CD4-positive, alpha-beta T cell treated with Interleukin-1 beta for 1 hour (primary cell): ENCODE results near the gene TXNRD1.
"Not testable (repeated sequence)": the region's sequence is repeated elsewhere in the genome, so short reads cannot be mapped to it uniquely, and the experiment has no call there.

Experiments used
- DNase-seq, 2 donors: peaks; one replicate each; pipeline ENCODE4 v3.0.0-alpha.2; 2020 to 2022

Gene TXNRD1

DNA sequence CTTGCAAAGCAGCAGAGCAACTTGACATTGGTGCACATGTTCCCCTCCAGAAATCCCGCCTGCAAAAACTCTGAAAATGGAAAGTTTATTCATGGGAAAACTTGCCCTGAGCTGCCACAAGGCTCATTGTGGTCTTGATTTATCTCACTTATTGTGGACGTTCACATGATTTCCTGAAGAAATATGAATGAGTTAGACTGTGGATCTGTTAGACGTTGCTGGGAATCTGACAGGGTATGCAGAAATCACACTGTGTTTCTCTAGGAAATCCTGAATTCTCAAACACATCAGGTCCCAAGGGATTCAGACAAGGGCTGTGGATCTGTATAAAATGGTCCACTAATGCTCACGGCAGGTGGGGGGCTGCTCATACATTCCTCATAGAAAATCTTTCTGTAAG, 160.2 kb downstream of the TXNRD1 start:
- no peak for DNase-seq

DNA sequence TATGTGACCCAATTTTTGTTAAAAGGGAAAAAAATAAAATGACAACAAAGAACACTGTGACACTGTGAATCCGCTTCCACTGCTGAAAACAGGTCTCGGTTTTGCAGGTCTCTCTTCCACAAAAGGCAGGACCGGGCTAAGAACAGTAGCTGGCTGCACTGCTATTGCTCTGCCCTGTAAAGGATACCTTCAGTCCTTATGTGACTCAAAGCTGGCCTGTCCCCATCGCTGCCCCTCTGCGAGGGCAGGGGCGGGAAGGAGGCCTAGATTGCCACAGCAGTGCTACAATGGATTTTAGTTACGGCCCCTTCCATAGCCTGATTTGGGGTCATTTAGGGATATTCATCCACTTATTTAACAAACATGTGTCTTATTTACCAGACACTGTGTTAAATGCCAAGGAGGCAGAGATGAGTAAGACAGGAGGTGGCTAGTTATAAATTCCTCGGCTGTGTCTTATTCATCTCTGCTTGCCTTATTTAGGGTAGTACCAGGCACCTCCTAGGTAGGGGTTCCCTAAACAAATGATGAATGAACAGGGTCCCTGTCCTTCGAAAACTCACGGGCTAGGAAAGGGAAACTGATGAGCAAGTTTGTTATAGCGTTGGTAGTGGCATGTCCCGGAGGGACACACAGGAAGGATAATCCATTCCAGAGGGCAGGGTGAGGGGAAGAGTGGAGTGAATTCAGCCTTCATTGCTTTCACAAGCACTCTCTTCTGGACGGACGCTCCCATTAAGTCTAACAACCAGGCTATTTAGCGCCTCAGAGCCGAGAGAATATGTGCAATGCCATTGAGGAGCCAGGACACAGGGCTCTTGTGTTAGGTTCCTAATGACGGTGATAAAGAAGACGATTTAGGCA, 161.3 kb downstream of the TXNRD1 start:
- no peak for DNase-seq

DNA sequence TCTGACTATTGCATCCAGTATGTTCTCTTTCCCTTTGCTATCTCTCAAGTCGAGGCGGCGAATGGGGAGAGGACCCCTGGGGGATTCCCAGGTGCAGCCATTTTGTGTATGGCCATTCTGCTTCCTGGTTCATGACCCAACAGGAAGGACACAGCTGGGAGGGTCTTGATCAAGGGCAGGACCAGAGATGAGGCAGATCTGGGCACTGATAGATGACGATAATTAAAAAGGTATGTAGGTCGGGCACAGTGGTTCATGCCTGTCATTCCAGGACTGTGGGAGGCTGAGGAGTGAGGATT, 161.9 kb downstream of the TXNRD1 start:
- DNase-seq: no peak

DNA sequence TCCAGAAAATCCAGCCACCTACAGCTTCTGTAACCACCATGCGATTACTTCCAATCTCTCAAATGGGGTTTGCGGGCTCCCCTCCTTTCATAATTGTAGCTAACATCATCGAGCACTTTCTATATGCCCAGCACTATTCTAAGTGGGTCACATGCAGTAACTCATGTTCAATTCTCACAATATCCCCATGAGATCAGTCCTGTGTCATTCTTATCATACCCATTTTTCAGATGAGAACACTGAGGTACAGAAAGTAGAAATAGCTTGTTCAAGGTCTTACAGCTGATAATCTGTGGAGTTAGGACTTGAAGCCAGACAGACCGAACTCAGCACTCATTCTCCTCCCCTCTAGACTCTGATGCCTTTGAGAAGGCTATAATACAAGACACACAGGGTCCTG, 162.8 kb downstream of the TXNRD1 start:
- no peak for DNase-seq

DNA sequence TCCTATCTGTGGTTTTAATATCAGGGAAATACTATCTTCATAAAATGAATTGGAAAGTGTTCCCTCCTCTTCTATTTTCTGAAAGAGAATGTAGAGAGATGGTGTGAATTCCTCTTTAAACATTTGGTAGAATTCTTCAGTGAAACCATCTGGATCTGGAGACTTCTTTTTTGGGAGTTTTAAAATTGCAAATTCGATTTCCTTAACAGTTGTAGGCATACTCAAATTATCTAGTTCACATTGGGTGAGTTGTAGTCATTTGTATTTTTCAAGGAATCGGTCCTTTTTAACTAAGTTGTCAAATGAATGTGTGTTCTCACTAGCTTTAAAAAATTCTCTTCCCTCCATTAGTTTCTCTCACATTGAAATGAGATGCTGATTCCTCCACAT, 165.8 kb downstream of the TXNRD1 start:
- no peak for DNase-seq

DNA sequence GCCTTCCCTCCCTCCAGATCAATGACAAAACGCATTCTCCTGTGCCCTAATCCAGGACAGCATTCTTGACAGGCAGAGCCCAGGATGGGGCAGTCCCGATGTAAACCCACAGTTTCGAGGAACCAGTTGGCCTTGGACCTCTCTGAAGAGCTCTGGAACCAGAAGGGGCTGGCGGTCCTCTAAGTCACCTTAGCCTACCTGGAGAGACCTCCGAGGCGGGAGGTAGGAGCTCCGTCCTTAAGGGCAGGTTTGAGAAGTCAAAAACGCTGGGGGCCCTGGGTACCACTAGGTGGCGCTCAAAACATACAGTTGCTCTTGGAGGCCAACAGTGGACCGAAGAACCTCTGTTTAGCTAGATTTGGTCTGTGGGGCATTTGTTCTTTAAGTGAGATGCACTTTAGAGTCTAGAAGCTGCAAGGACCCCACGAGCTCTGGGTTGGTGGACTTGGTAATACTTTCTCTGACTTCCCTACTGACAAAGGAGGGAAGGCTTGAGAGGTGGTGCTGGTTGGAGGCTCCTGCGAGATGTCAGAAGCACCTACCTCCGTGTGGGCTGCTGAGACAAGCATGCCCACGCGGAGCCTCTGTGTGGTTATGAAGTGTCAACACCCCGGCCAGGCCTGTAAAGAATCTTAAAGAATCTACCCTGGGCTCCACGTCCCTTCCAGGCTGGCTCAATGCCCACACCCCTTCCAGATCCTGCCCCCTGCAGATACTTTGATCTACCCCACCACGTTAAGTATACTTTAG, 166.3 kb downstream of the TXNRD1 start:
- DNase-seq: peak; percentile 78 to 83

DNA sequence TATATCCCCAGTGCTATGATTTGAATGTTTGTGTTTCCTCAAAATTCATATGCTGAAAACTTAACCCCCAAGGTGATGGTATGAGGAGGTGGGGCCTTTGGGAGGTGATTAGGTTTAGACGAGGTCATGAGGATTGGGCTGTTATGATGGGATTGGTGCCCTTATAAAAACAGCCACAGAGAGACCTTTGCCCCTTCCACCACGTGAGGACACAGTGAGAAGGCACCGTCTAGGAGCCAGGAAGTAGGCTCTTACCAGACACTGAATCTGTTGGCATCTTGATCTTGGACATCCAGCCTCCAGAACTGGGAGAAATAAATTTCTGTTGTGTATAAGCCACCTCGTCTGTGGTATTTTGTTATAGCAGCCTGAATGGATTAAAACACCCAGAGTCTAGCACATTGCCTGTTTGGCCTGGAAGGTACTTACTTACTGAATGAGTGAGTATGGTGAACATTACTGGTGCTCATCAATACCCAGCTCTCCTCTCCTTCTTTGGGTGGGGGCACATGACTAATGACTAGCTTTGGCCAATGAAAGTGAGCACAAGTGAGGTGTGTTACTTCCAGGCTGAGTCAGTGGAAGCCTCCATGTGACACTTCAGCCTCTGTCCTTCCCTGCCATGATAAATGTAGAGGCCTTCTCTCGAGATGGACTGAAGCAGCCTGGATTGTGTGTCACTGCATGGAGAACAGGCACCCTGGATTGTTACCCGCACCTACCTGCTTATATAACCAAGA, 168.7 kb downstream of the TXNRD1 start:
- DNase-seq: no peak

DNA sequence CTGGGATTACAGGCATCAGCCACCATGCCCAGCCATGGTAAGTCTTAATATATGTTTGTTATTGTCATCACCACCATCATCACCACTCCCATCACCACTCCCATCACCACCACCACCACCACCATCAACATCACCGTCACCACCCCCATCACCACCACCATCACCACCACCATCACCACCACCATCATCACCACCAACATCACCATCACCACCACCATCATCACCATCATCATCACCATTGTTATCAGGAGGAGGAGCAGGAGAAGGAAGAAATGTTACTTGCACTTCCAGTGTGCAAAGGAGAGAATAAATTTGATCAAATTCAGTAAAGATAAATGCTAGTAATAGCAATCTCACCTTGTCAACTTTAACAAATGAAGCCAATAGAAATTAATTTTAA, 169.9 kb downstream of the TXNRD1 start:
- DNase-seq: no peak

DNA sequence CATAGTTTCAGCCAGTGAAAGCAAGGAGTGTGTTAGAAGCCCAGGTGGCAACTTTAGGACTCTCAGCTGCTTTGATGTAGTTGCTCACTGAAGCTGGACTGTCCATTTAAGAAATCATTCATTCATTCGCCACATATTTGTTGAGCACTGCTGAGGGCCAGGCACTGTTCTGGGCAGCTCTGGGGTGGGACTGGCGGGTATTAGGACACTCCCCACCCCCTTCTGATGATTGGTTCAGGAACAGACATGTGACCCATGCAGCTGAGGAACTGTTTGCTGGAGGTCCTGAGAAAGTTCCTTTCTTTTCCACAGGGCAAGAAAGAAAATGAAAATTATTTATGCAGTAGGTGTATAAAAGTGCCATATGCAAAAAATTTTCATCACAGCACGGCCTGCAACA, 170.9 kb downstream of the TXNRD1 start:
- DNase-seq: no peak

DNA sequence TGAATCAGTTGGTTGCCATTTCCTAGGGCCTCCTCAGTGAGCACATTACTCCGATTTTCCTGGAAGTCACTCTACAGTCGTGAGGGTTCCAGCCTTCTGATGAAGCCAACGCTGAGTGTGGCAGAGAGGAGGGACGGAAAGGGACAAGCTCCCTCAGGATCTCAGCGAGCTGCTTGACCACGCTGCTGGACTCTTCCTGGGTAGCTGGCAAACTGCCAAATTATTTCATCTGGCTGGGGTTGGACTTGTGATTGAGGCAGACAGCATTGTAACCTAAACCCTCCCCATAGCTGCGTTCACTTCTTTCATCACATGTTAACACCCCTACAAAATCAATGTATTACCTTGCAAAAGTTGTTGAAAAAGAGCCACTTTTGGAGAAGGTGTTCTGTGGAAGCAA, 171.6 kb downstream of the TXNRD1 start:
- no peak for DNase-seq

DNA sequence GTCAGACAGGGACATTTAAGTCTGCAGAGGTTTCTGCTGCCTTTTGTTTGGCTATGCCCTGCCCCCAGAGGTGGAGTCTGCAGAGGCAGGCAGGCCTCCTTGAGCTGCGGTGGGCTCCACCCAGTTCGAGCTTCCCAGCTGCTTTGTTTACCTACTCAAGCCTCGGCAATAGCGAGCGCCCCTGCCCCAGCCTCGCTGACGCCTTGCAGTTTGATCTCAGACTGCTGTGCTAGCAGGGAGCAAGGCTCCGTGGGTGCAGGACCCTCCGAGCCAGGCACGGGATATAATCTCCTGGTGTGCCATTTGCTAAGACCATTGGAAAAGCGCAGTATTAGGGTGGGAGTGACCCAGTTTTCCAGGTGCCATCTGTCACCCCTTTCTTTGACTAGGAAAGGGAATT, 178.5 kb downstream of the TXNRD1 start:
- DNase-seq: not testable (repeated sequence)
